Transverse colon (tissue), 4 donors: Measurements from ENCODE around the gene UBFD1. TPM values are rescaled to one million over a fixed set of nuclear protein-coding genes. Genes with fewer than 3 reads are reported as not detected.

Source experiments
- DNase-seq: peaks from one replicate; pipeline ENCODE4 v3.0.0-alpha.2; 2019
- H3K27ac ChIP-seq, 4 donors: fragments of 200-600 bp; sonication (generic); 2 replicates each; pipeline ENCODE4 v1.5.1; 2016 to 2018; ENCODE audit warnings: inconsistent platforms in 4 of 4
- H3K27me3 ChIP-seq: fragments of 200-600 bp; sonication (generic); 2 replicates; pipeline ENCODE4 v1.5.1; 2017; ENCODE audit warnings: inconsistent platforms
- H3K36me3 ChIP-seq, 4 donors: fragments of 200-600 bp; sonication (generic); 2 replicates each; pipeline ENCODE4 v1.5.1; 2017 to 2019; ENCODE audit warnings: inconsistent platforms in 4 of 4
- H3K4me1 ChIP-seq, 4 donors: fragments of 200-600 bp; sonication (generic); 2 replicates each; pipeline ENCODE4 v1.5.1; 2017 to 2020; ENCODE audit warnings: inconsistent platforms in 4 of 4
- H3K4me3 ChIP-seq, 4 donors: fragments of 200-600 bp; sonication (generic); 1 replicate in 1 of 4; 2 replicates in 3 of 4; pipeline versions ENCODE4 v1.5.1 to v1.6.1; 2017 to 2019; ENCODE audit warnings: inconsistent platforms in 4 of 4
- H3K9me3 ChIP-seq, 2 donors: fragments of 200-600 bp; sonication (generic); 2 replicates each; pipeline ENCODE4 v1.5.1; 2017 to 2019; ENCODE audit warnings: inconsistent platforms in 2 of 2
- CTCF ChIP-seq, 5 experiments: fragments of 200-600 bp in 3 of 5; fragments of 450-650 bp in 2 of 5; sonication (generic) in 3 of 5; IDR thresholded peaks; 1 replicate in 2 of 5; 2 replicates in 3 of 5; pipeline ENCODE4 v1.5.1; 2016 to 2017; ENCODE audit warnings: antibody characterized with exemption in 5 of 5, inconsistent platforms in 3 of 5, mild to moderate bottlenecking in 2 of 5, moderate library complexity in 1 of 5
- EP300 ChIP-seq: sonication (generic); formaldehyde crosslinking; IDR thresholded peaks from one replicate; pipeline ENCODE4 v1.6.1; 2017; ENCODE audit warnings: antibody characterized with exemption, low read depth
- POLR2A ChIP-seq: fragments of 450-650 bp; IDR thresholded peaks from one replicate; pipeline ENCODE4 v1.6.1; 2016; ENCODE audit warnings: antibody characterized with exemption, mild to moderate bottlenecking, moderate library complexity
- POLR2AphosphoS5 ChIP-seq, 3 donors: sonication (generic); formaldehyde crosslinking; IDR thresholded peaks; one replicate each; pipeline ENCODE4 v1.6.1; 2016; ENCODE audit warnings: antibody characterized with exemption in 3 of 3
- WGBS, 2 donors: methylation state at CpG; one replicate each; pipeline ENCODE4 v1.1.5; 2018; ENCODE audit warnings: low coverage in 1 of 2; 5-methylcytosine and 5-hydroxymethylcytosine counted together
- in situ Hi-C, 4 donors: fragments of 200-750 bp; cut with MboI; loops; one replicate each; pipeline versions ENCODE4 v1.15.0 to v1.15.1; 2017; ENCODE audit warnings: low sequenced_read_pairs in 3 of 4, low pct_ligation_motif_present in 1 of 4, low pct_unique_long_range_greater_than_20kb in 1 of 4
- intact Hi-C: fragments of 100-400 bp; cut with DNase I; formaldehyde crosslinking; loops from one replicate; pipeline ENCODE4 v1.15.1; 2023; ENCODE audit warnings: low total_unique reads
- total RNA-seq, 4 donors: library from RNA; depleted of rRNA; stranded (reverse); fragments of >200 nt; gene quantifications; one replicate each; pipeline ENCODE4 v1.1.0, GENCODE V29; 2016

The UBFD1 gene
- total RNA-seq, 4 donors from 2014 or later: 34.3 to 186 (median 80.6) TPM

- TF ChIP-seq POLR2AphosphoS5 (IDR thresholded peaks at IDR 0.05) (no peak), EP300 (no peak), POLR2A (no peak), CTCF (IDR thresholded peaks at IDR 0.05) (no peak)
- Histone ChIP-seq H3K27ac (no peak overlapping the region), H3K9me3 (no peaks in the 10 kb centered on the region), H3K36me3 (no peaks in the 10 kb centered on the region), H3K4me1 (peaks cover 0 to 24% (median 10%) of the 10 kb centered on the region in 4 donors), H3K27me3 (no peaks in the 10 kb centered on the region), H3K4me3 (no peak overlapping the region)
- in situ Hi-C loops (no loop called here), intact Hi-C loops (no loop called here)
- WGBS, 2 donors: 95 to 100% methylated on average over 1 to 4 of the region's 4 CpGs
- DNase-seq: no peak
Measured at GRCh38 chr16:23512168-23512695, 45.3 kb upstream of the UBFD1 start.

- TF ChIP-seq POLR2A (no peak), EP300 (no peak)
- in situ Hi-C loops: no loop called here
- H3K4me3 ChIP-seq: no peak overlapping the region
Measured at GRCh38 chr16:23514381-23515152, 43.0 kb upstream of the UBFD1 start.

GRCh38 chr16:23515881-23516280, 41.6 kb upstream of the UBFD1 start:
- Histone ChIP-seq H3K27ac (no peak overlapping the region), H3K36me3 (no peaks in the 10 kb centered on the region), H3K4me1 (peaks cover 0 to 4% (median 1%) of the 10 kb centered on the region in 4 donors), H3K27me3 (no peaks in the 10 kb centered on the region), H3K4me3 (no peak overlapping the region), H3K9me3 (no peaks in the 10 kb centered on the region)
- DNase-seq: no peak
- 96 to 100% methylated on average over 5 of the region's 5 CpGs for WGBS, 2 donors
- in situ Hi-C loops: no loop called here
- no peak for TF ChIP-seq CTCF (IDR thresholded peaks at IDR 0.05)
- no peak for TF ChIP-seq POLR2AphosphoS5 (IDR thresholded peaks at IDR 0.05)
- TF ChIP-seq EP300: no peak
- no peak for TF ChIP-seq POLR2A
- intact Hi-C loops: no loop called here

More at GRCh38 chr16:23514381-23515152, 43.0 kb upstream of the UBFD1 start:
- WGBS, 2 donors: 74 to 88% methylated on average over 5 to 7 of the region's 7 CpGs
- no peaks in the 10 kb centered on the region for H3K36me3 ChIP-seq
- no peak for DNase-seq
- intact Hi-C loops: no loop called here
- H3K27ac ChIP-seq: no peak overlapping the region
- no peaks in the 10 kb centered on the region for H3K9me3 ChIP-seq
- no peaks in the 10 kb centered on the region for H3K27me3 ChIP-seq
- H3K4me1 ChIP-seq: peaks cover 0 to 4% (median 1%) of the 10 kb centered on the region in 4 donors

- no peak for DNase-seq
- H3K36me3 ChIP-seq: no peaks in the 10 kb centered on the region
- WGBS, 2 donors: 71 to 92% methylated on average over 2 to 4 of the region's 4 CpGs
- in situ Hi-C loops: no loop called here
- no peaks in the 10 kb centered on the region for H3K27me3 ChIP-seq
- H3K4me1 ChIP-seq: peaks cover 0 to 4% (median 1%) of the 10 kb centered on the region in 4 donors
- intact Hi-C loops: no loop called here
- no peaks in the 10 kb centered on the region for H3K9me3 ChIP-seq
- TF ChIP-seq CTCF (IDR thresholded peaks at IDR 0.05): no peak
- no peak for TF ChIP-seq POLR2AphosphoS5 (IDR thresholded peaks at IDR 0.05)
- no peak for TF ChIP-seq POLR2A
- no peak for TF ChIP-seq EP300
- H3K4me3 ChIP-seq: no peak overlapping the region
- H3K27ac ChIP-seq: no peak overlapping the region
Measured at GRCh38 chr16:23516366-23517137, 41.0 kb upstream of the UBFD1 start.
